ENCODE data around the gene KIF1C. TPM values are rescaled to one million over a fixed set of nuclear protein-coding genes. Genes with fewer than 3 reads are reported as not detected.

KIF1C gene
- total RNA-seq, 4 donors from 2014 or later = 327 to 543 (median 393) TPM

GRCh38 chr17:5002121-5002788 lies 4.5 kb downstream of the KIF1C start:
- H3K27ac ChIP-seq = peak overlapping the region; percentile 98 to 99 (median 99)
- TF ChIP-seq POLR2A (IDR thresholded peaks at IDR 0.05) (peak; percentile 11 to 45), CTCF (IDR thresholded peaks at IDR 0.05 in 4 of 5, conservative IDR thresholded peaks at IDR 0.05 in 1 of 5) (no peak)

GRCh38 chr17:5003214-5003867 lies 5.6 kb downstream of the KIF1C start:
- in situ Hi-C loops (cut with MboI; ENCODE audit: low sequenced_read_pairs in 4 of 4) = no loop called here
- H3K36me3 ChIP-seq = peaks cover 12 to 73% of the 10 kb centered on the region in 2 donors
- peak; percentile 67 to 68 for ATAC-seq

More at GRCh38 chr17:5002121-5002788, 4.5 kb downstream of the KIF1C start:
- Histone ChIP-seq H3K27me3 (no peaks in the 10 kb centered on the region), H3K4me1 (peaks cover 36 to 44% of the 10 kb centered on the region in 2 donors), H3K9me3 (no peaks in the 10 kb centered on the region), H3K36me3 (peaks cover 6 to 63% of the 10 kb centered on the region in 2 donors), H3K4me3 (peak overlapping the region in 2 of 4 donors; percentile 8 to 19)
- intact Hi-C loops (cut with DNase I; ENCODE audit: low total_unique reads) = loop anchor here (2.0 to 5.0 kb wide), 2 partner anchors 25 to 120 kb away; no protein-coding TSS in a partner anchor
- peak; percentile 20 to 23 for ATAC-seq
- in situ Hi-C loops (cut with MboI; ENCODE audit: low sequenced_read_pairs in 4 of 4) = no loop called here
- DNase-seq = peak; percentile 71 to 84

GRCh38 chr17:5011928-5012327 lies 14.2 kb downstream of the KIF1C start:
- H3K4me1 ChIP-seq = no peaks in the 10 kb centered on the region
- no peaks in the 10 kb centered on the region for H3K27me3 ChIP-seq
- no peak overlapping the region for H3K4me3 ChIP-seq
- no peaks in the 10 kb centered on the region for H3K9me3 ChIP-seq
- H3K27ac ChIP-seq = peak overlapping the region in 1 of 4 donors; percentile 29
- peaks cover 8 to 96% of the 10 kb centered on the region in 2 donors for H3K36me3 ChIP-seq
- in situ Hi-C loops (cut with MboI; ENCODE audit: low sequenced_read_pairs in 4 of 4) (no loop called here), intact Hi-C loops (cut with DNase I; ENCODE audit: low total_unique reads) (no loop called here)
- DNase-seq (no peak), ATAC-seq (no peak)
- TF ChIP-seq POLR2A (IDR thresholded peaks at IDR 0.05) (no peak), CTCF (IDR thresholded peaks at IDR 0.05 in 4 of 5, conservative IDR thresholded peaks at IDR 0.05 in 1 of 5) (no peak)

More at GRCh38 chr17:5003214-5003867, 5.6 kb downstream of the KIF1C start:
- no peak for TF ChIP-seq CTCF (IDR thresholded peaks at IDR 0.05 in 4 of 5, conservative IDR thresholded peaks at IDR 0.05 in 1 of 5)
- TF ChIP-seq POLR2A (IDR thresholded peaks at IDR 0.05) = no peak
- Histone ChIP-seq H3K4me1 (peaks cover 36 to 44% of the 10 kb centered on the region in 2 donors), H3K27me3 (no peaks in the 10 kb centered on the region), H3K27ac (peak overlapping the region; percentile 98 to 99 (median 99)), H3K4me3 (peak overlapping the region in 1 of 4 donors; percentile 16), H3K9me3 (no peaks in the 10 kb centered on the region)
- peak; percentile 91 to 97 for DNase-seq
- intact Hi-C loops (cut with DNase I; ENCODE audit: low total_unique reads) = loop anchor here (2.0 to 5.0 kb wide), 2 partner anchors 23 to 119 kb away; no protein-coding TSS in a partner anchor

- H3K27me3 ChIP-seq = no peaks in the 10 kb centered on the region
- in situ Hi-C loops (cut with MboI; ENCODE audit: low sequenced_read_pairs in 4 of 4) (no loop called here), intact Hi-C loops (cut with DNase I; ENCODE audit: low total_unique reads) (no loop called here)
- no peaks in the 10 kb centered on the region for H3K9me3 ChIP-seq
- H3K4me1 ChIP-seq = no peaks in the 10 kb centered on the region
- TF ChIP-seq CTCF (IDR thresholded peaks at IDR 0.05 in 4 of 5, conservative IDR thresholded peaks at IDR 0.05 in 1 of 5) (no peak), POLR2A (IDR thresholded peaks at IDR 0.05) (no peak)
- no peak overlapping the region for H3K27ac ChIP-seq
- peaks cover 2 to 93% of the 10 kb centered on the region in 2 donors for H3K36me3 ChIP-seq
- H3K4me3 ChIP-seq = no peak overlapping the region
- no peak for DNase-seq
- ATAC-seq = no peak
Observed at GRCh38 chr17:5014357-5014756, 16.6 kb downstream of the KIF1C start.

Measured in gastrocnemius medialis (tissue), 4 donors.